Measurements from ENCODE around the gene LPP.

GRCh38 chr3:188482929-188483328 lies 329.0 kb downstream of the LPP start:
- no peak for TF ChIP-seq CTCF (IDR thresholded peaks at IDR 0.05; ENCODE audit: borderline replicate concordance, extremely low read depth, low read length, poor library complexity, severe bottlenecking)
- no peak for TF ChIP-seq EZH2 (IDR thresholded peaks at IDR 0.05; ENCODE audit: borderline replicate concordance, low read depth, low read length, severe bottlenecking)

Measured in DND-41 (cell line).